SU-DHL-6 (cell line): ENCODE data around the gene UGT3A1.

Experiments used
- CTCF ChIP-seq: fragments of 200-600 bp; sonication (generic); IDR thresholded peaks from one replicate; pipeline ENCODE4 v1.5.1; 2017; ENCODE audit warnings: antibody characterized with exemption, mild to moderate bottlenecking, low read length, moderate library complexity; ENCODE audit not compliant: insufficient read depth, poor library complexity, severe bottlenecking
- EZH2phosphoT487 ChIP-seq: fragments of 200-600 bp; sonication (generic), shearing (Covaris generic); conservative IDR thresholded peaks from 2 replicates; pipeline ENCODE4 v1.6.1; 2018; ENCODE audit warnings: mild to moderate bottlenecking, antibody characterized with exemption, low read length, moderate library complexity, mixed read lengths

GRCh38 chr5:35938568-35939227, 52.5 kb downstream of the UGT3A1 start, which contains the start of gene CAPSL:
- no peak for TF ChIP-seq CTCF
- TF ChIP-seq EZH2phosphoT487, result no peak
